AG04450 (cell line): Measurements from ENCODE around the gene RTN4. TPM values are rescaled to one million over a fixed set of nuclear protein-coding genes. Genes with fewer than 3 reads are reported as not detected.

Experiments
- CTCF ChIA-PET: fragments of 300-600, 350-600 bp; formaldehyde crosslinking; extraction: SDS; loops from one replicate; lab custom pipeline; 2022; ENCODE audit warnings: antibody characterized with exemption, inconsistent platforms; lab: Charles Lee
- POLR2A ChIA-PET: fragments of 350-600 bp; formaldehyde crosslinking; extraction: SDS; loops from one replicate; lab custom pipeline; 2021; ENCODE audit warnings: antibody characterized with exemption, inconsistent platforms; lab: Yijun Ruan, JAX
- DNase-seq: peaks from one replicate; pipeline ENCODE4 v3.0.0-alpha.2; 2011; ENCODE audit warnings: low read depth, low spot score
- H3K27ac ChIP-seq: one replicate; pipeline ENCODE4 v1.5.1; 2012; ENCODE audit warnings: low read depth, low read length, control low read depth
- H3K27me3 ChIP-seq: one replicate; pipeline ENCODE4 v1.6.0; 2012; ENCODE audit warnings: low read length; ENCODE audit not compliant: control insufficient read depth, insufficient read depth
- H3K4me3 ChIP-seq: 2 replicates; pipeline ENCODE4 v1.5.1; 2011; ENCODE audit warnings: mild to moderate bottlenecking, low read depth, low read length, control low read depth
- H3K9me3 ChIP-seq: 2 replicates; pipeline ENCODE4 v1.5.1; 2012; ENCODE audit warnings: low read length; ENCODE audit not compliant: control insufficient read depth, insufficient read depth
- CTCF ChIP-seq: IDR thresholded peaks from 2 replicates; pipeline ENCODE4 v1.5.1; 2011; ENCODE audit warnings: low read depth, low read length, control low read depth, inconsistent platforms
- polyA plus RNA-seq: library from polyadenylated mRNA; depleted of rRNA; stranded (reverse); fragments of >200 nt; gene quantifications from 2 replicates; pipeline ENCODE4 v1.2.3, GENCODE V29; 2011

RTN4 gene
- polyA plus RNA-seq, 1 experiment: 668 TPM

GRCh38 chr2:55061523-55062344, 11.5 kb upstream of the RTN4 start:
- Histone ChIP-seq H3K9me3 (no peaks in the 10 kb centered on the region; the same call in 1 of the 2 replicates), H3K27me3 (no peaks in the 10 kb centered on the region), H3K4me3 (no peak overlapping the region), H3K27ac (no peak overlapping the region)
- POLR2A ChIA-PET: no interaction called here
- TF ChIP-seq CTCF: no peak
- CTCF ChIA-PET: no interaction called here
- DNase-seq: no peak

GRCh38 chr2:55059793-55060192, 9.5 kb upstream of the RTN4 start:
- no peak for TF ChIP-seq CTCF
- CTCF ChIA-PET: no interaction called here
- POLR2A ChIA-PET: no interaction called here
- H3K27me3 ChIP-seq: no peaks in the 10 kb centered on the region
- DNase-seq: no peak
- no peak overlapping the region for H3K4me3 ChIP-seq
- no peaks in the 10 kb centered on the region; the same call in 1 of the 2 replicates for H3K9me3 ChIP-seq
- no peak overlapping the region for H3K27ac ChIP-seq

- DNase-seq: no peak
- Histone ChIP-seq H3K4me3 (no peak overlapping the region), H3K27ac (no peak overlapping the region), H3K9me3 (no peaks in the 10 kb centered on the region; the same call in 1 of the 2 replicates), H3K27me3 (no peaks in the 10 kb centered on the region)
- POLR2A ChIA-PET: no interaction called here
- CTCF ChIA-PET: interaction anchor here (1.7 kb wide), 1 partner anchor 112 kb away, joined by 5 read pairs; no protein-coding TSS in a partner anchor
- no peak for TF ChIP-seq CTCF
Measured at GRCh38 chr2:55057474-55057873, 7.2 kb upstream of the RTN4 start.

- ChIA-PET POLR2A (no interaction called here), CTCF (interaction anchor here (1.0 kb wide), 1 partner anchor 58 kb away, joined by 5 read pairs; no protein-coding TSS in a partner anchor)
- Histone ChIP-seq H3K4me3 (no peak overlapping the region), H3K9me3 (no peaks in the 10 kb centered on the region), H3K27me3 (no peaks in the 10 kb centered on the region), H3K27ac (no peak overlapping the region)
- no peak for TF ChIP-seq CTCF
- DNase-seq: no peak
Measured at GRCh38 chr2:55056024-55056521, 5.8 kb upstream of the RTN4 start.
